K562 (cell line): Measurements from ENCODE around the gene GRIA4. TPM values are rescaled to one million over a fixed set of nuclear protein-coding genes. Genes with fewer than 3 reads are reported as not detected.

ENCODE experiments used
- ATAC-seq: fragments of 200-7000 bp; cut with Tn5 transposase; 3 replicates; pipeline ENCODE4 v1.9.1; 2020; ENCODE audit warnings: moderate library complexity
- BruUV-seq: library from RNA; stranded (reverse); fragments of 400-500 nt; replicated peaks from 2 replicates; lab custom pipeline; 2021; lab: Mats Ljungman, UMichigan
- CTCF ChIA-PET: fragments of 300-600 bp; formaldehyde crosslinking; extraction: SDS; loops from one replicate; lab custom pipeline; 2021; ENCODE audit warnings: low intra/inter-chr PET ratio; lab: Yijun Ruan, JAX
- POLR2A ChIA-PET: fragments of 300-600, 350-650 bp; sonication (Branson Sonifier 250); formaldehyde crosslinking; extraction: SDS; loops from one replicate; lab custom pipeline; 2021; ENCODE audit warnings: antibody characterized with exemption, inconsistent platforms; lab: Yijun Ruan, JAX
- DNase-seq, 4 experiments: peaks; one replicate each; pipeline versions ENCODE4 v3.0.0 to v3.0.0-alpha.2; 2011 to 2018; ENCODE audit warnings: low spot score in 3 of 4, mixed read lengths in 3 of 4; ENCODE audit errors: extremely low read depth in 1 of 4
- FAIRE-seq: peaks from 2 replicates; lab custom pipeline; 2011; peaks lifted over from hg19 to GRCh38; lab: Jason Lieb, UNC
- H2AFZ ChIP-seq: 2 replicates; pipeline ENCODE4 v1.6.0; 2011; ENCODE audit warnings: low read depth, low read length, control low read depth, inconsistent platforms
- H3K27ac ChIP-seq: fragments of 200-600 bp; 3 replicates; pipeline ENCODE4 v1.8.0; 2011; ENCODE audit warnings: low read depth, mild to moderate bottlenecking, control low read depth, inconsistent platforms, low read length, moderate library complexity, mixed read lengths; ENCODE audit errors: extremely low read depth
- H3K27me3 ChIP-seq, 2 experiments: fragments of 300-600 bp in 1 of 2; 2 replicates in 1 of 2; 3 replicates in 1 of 2; pipeline versions ENCODE4 v1.6.0 to v1.8.0; 2011; ENCODE audit warnings: inconsistent platforms in 2 of 2, low read length in 2 of 2, mild to moderate bottlenecking in 1 of 2, mixed read lengths in 1 of 2, moderate library complexity in 1 of 2; ENCODE audit not compliant: control insufficient read depth in 2 of 2, insufficient read depth in 2 of 2
- H3K36me3 ChIP-seq: fragments of 300-600 bp; 3 replicates; pipeline ENCODE4 v1.8.0; 2011; ENCODE audit warnings: mild to moderate bottlenecking, low read length, inconsistent platforms; ENCODE audit not compliant: control insufficient read depth, insufficient read depth
- H3K4me1 ChIP-seq, 2 experiments: fragments of 200-600 bp in 1 of 2; replicated peaks in 1 of 2; 2 replicates in 1 of 2; 3 replicates in 1 of 2; pipeline versions ENCODE4 v1.5.1 to v1.8.0; 2011; ENCODE audit warnings: inconsistent platforms in 2 of 2, low read length in 2 of 2, mild to moderate bottlenecking in 1 of 2, mixed read lengths in 1 of 2, moderate library complexity in 1 of 2; ENCODE audit not compliant: control insufficient read depth in 2 of 2, insufficient read depth in 2 of 2
- H3K4me2 ChIP-seq: 2 replicates; pipeline ENCODE4 v1.6.1; 2011; ENCODE audit warnings: low read length, control low read depth, inconsistent platforms, mixed read lengths; ENCODE audit not compliant: insufficient read depth
- H3K4me3 ChIP-seq: fragments of 200-600 bp; sonication (generic), shearing (Covaris generic); 2 replicates; pipeline ENCODE4 v1.5.1; 2016; ENCODE audit warnings: control low read depth, inconsistent platforms
- H3K79me2 ChIP-seq: fragments of 200-600 bp; 3 replicates; pipeline ENCODE4 v1.8.0; 2011; ENCODE audit warnings: low read length, inconsistent platforms; ENCODE audit not compliant: control insufficient read depth, insufficient read depth
- H3K9ac ChIP-seq, 2 experiments: 2 replicates each; pipeline versions ENCODE4 v1.6.0 to v1.6.1; 2011; ENCODE audit warnings: low read depth in 2 of 2, low read length in 2 of 2, control low read depth in 1 of 2, inconsistent platforms in 1 of 2, mild to moderate bottlenecking in 1 of 2, mixed read lengths in 1 of 2; ENCODE audit not compliant: insufficient read depth in 1 of 2
- H3K9me1 ChIP-seq: one replicate; pipeline ENCODE4 v1.6.0; 2011; ENCODE audit warnings: inconsistent platforms, mild to moderate bottlenecking, low read length, moderate library complexity; ENCODE audit not compliant: control insufficient read depth, insufficient read depth
- H3K9me3 ChIP-seq: replicated peaks from 2 replicates; pipeline ENCODE4 v1.5.1; 2011; ENCODE audit warnings: low read depth, low read length, inconsistent platforms; ENCODE audit not compliant: control insufficient read depth, insufficient read depth
- H4K20me1 ChIP-seq: replicated peaks from 2 replicates; pipeline ENCODE4 v1.6.1; 2011; ENCODE audit warnings: low read length, inconsistent platforms, mixed read lengths; ENCODE audit not compliant: control insufficient read depth, insufficient read depth
- ADNP ChIP-seq: fragments of 200-800 bp; sonication (Bioruptor generic); IDR thresholded peaks from 2 replicates; pipeline ENCODE4 v1.6.1; 2016; ENCODE audit warnings: missing genetic modification characterization, missing compliant biosample characterization
- BRD9 ChIP-seq: fragments of 450-650 bp; IDR thresholded peaks from 2 replicates; pipeline ENCODE4 v1.6.1; 2018; ENCODE audit warnings: low read depth; ENCODE audit not compliant: partially characterized antibody
- CTBP1 ChIP-seq: fragments of 450-650 bp; IDR thresholded peaks from 2 replicates; pipeline ENCODE4 v1.6.1; 2016; ENCODE audit warnings: borderline replicate concordance
- FOXJ3 ChIP-seq: sonication (generic); formaldehyde crosslinking; IDR thresholded peaks from 2 replicates; pipeline ENCODE4 v1.4.0; 2020; ENCODE audit warnings: mild to moderate bottlenecking, missing genetic modification reagents
- FOXO4 ChIP-seq: fragments of 450-650 bp; formaldehyde crosslinking; IDR thresholded peaks from 2 replicates; pipeline ENCODE4 v1.4.0; 2020; ENCODE audit warnings: mild to moderate bottlenecking, moderate library complexity
- HNRNPUL1 ChIP-seq: fragments of 200-400 bp; formaldehyde crosslinking; IDR thresholded peaks from 2 replicates; pipeline ENCODE4 v1.6.1; 2017; ENCODE audit warnings: low read length
- KLF6 ChIP-seq: fragments of 250-450 bp; sonication (Bioruptor Pico); IDR thresholded peaks from 2 replicates; pipeline ENCODE4 v1.4.0; 2020; ENCODE audit warnings: mild to moderate bottlenecking, moderate library complexity, borderline replicate concordance
- NR2C1 ChIP-seq, 2 experiments: fragments of 450-650 bp; IDR thresholded peaks; 2 replicates each; pipeline ENCODE4 v1.6.1; 2017; ENCODE audit warnings: mild to moderate bottlenecking in 2 of 2, antibody characterized with exemption in 1 of 2, inconsistent platforms in 1 of 2, missing compliant biosample characterization in 1 of 2, missing genetic modification characterization in 1 of 2
- RBM22 ChIP-seq: fragments of 200-400 bp; formaldehyde crosslinking; IDR thresholded peaks from 2 replicates; pipeline ENCODE4 v1.6.1; 2018; ENCODE audit warnings: low read length, low read depth; ENCODE audit not compliant: poor library complexity, severe bottlenecking
- RBM34 ChIP-seq: fragments of 200-400 bp; formaldehyde crosslinking; IDR thresholded peaks from 2 replicates; pipeline ENCODE4 v1.6.1; 2018; ENCODE audit warnings: low read length, borderline replicate concordance; ENCODE audit not compliant: insufficient read depth
- RREB1 ChIP-seq: fragments of 250-450 bp; sonication (Bioruptor Pico); IDR thresholded peaks from 2 replicates; pipeline ENCODE4 v1.4.0; 2020
- TAF15 ChIP-seq: fragments of 200-400 bp; formaldehyde crosslinking; IDR thresholded peaks from 2 replicates; pipeline ENCODE4 v1.6.1; 2017; ENCODE audit warnings: mild to moderate bottlenecking, low read depth, low read length, moderate library complexity
- ZKSCAN3 ChIP-seq: fragments of 250-450 bp; sonication (Bioruptor Pico); IDR thresholded peaks from 2 replicates; pipeline ENCODE4 v1.4.0; 2020
- ZNF217 ChIP-seq: sonication (generic); formaldehyde crosslinking; IDR thresholded peaks from 2 replicates; pipeline ENCODE4 v1.8.0; 2022; ENCODE audit warnings: mild to moderate bottlenecking, missing genetic modification reagents
- ZNF57 ChIP-seq: fragments of 450-650 bp; formaldehyde crosslinking; IDR thresholded peaks from 2 replicates; pipeline ENCODE4 v1.4.0; 2020; ENCODE audit warnings: mild to moderate bottlenecking, moderate library complexity
- WGBS: fragments of 100-300 bp; shearing (Covaris generic); methylation state at CpG from one replicate; pipeline ENCODE4 v1.1.6; 2016; ENCODE audit warnings: low coverage, mixed read lengths; ENCODE audit not compliant: insufficient coverage; ENCODE audit errors: missing lambda C conversion rate; 5-methylcytosine and 5-hydroxymethylcytosine counted together
- in situ Hi-C: fragments of 300-500 bp; cut with MboI; formaldehyde crosslinking; loops from 4 replicates; pipeline ENCODE4 v1.15.0; 2018; ENCODE audit warnings: inconsistent platforms, mixed read lengths
- intact Hi-C: fragments of 100-400 bp; cut with micrococcal nuclease; formaldehyde crosslinking; loops from 2 replicates; pipeline ENCODE4 v1.14.2; 2022
- polyA plus RNA-seq, 8 experiments: library from polyadenylated mRNA; depleted of rRNA in 4 of 8; stranded (reverse) in 5 of 8; unstranded in 3 of 8; fragments of >200 nt; fragmentation: Nextera tagmentation in 2 of 8; fragmentation: Illumina TruSeq in 1 of 8; extraction: Ambion mirVana in 2 of 8; extraction: Trizol in 1 of 8; gene quantifications; 2 replicates each; pipeline versions ENCODE4 v1.2.1 to v1.2.3, GENCODE V29; 2011 to 2014; ENCODE audit warnings: inconsistent platforms in 1 of 8, missing spikeins in 1 of 8
- total RNA-seq, 7 experiments: library from RNA; depleted of rRNA in 6 of 7; stranded (reverse); fragments of >200 nt in 6 of 7; fragmentation: Illumina TruSeq in 2 of 7; extraction: Trizol in 2 of 7; gene quantifications; 2 replicates each; pipeline versions ENCODE4 v1.2.1 to v1.2.3, GENCODE V29; 2011 to 2021; ENCODE audit warnings: low replicate concordance in 1 of 7

The GRIA4 gene
- total and polyA plus RNA-seq, 9 of the 15 experiments (the other 6 are each of a cell fraction or from before 2014, with no cell fraction given), result not detected

- WGBS, result 2% methylated on average over 4 of the region's 4 CpGs
- DNase-seq, result no peak
These were observed 27.4 kb upstream of the GRIA4 start for GRCh38 chr11:105582497-105582896.

More at GRCh38 chr11:105582497-105582896, 27.4 kb upstream of the GRIA4 start:
- Histone ChIP-seq H2AFZ (no peak overlapping the region), H3K4me1 (no peaks in the 10 kb centered on the region), H3K27me3 (no peaks in the 10 kb centered on the region), H3K79me2 (no peaks in the 10 kb centered on the region), H3K36me3 (no peaks in the 10 kb centered on the region), H3K27ac (no peak overlapping the region), H3K9me3 (no peaks in the 10 kb centered on the region), H3K4me2 (no peak overlapping the region), H3K9ac (no peak overlapping the region), H3K9me1 (no peaks in the 10 kb centered on the region), H4K20me1 (no peaks in the 10 kb centered on the region), H3K4me3 (no peak overlapping the region)
- in situ Hi-C loops, result no loop called here
- no peak for ATAC-seq
- no peak for FAIRE-seq
- no peak for TF ChIP-seq RBM34
- no peak for TF ChIP-seq KLF6
- no peak for TF ChIP-seq ZNF57 (CRISPR knock-in tag)
- no peak for TF ChIP-seq ZKSCAN3
- TF ChIP-seq FOXO4 (CRISPR knock-in tag), result no peak
- no peak for TF ChIP-seq ZNF217 (CRISPR knock-in tag)
- no peak for TF ChIP-seq HNRNPUL1
- no peak for TF ChIP-seq NR2C1 (IDR thresholded peaks at IDR 0.05)
- TF ChIP-seq NR2C1 (tag; IDR thresholded peaks at IDR 0.05), result no peak
- no peak for TF ChIP-seq TAF15
- TF ChIP-seq RREB1 (CRISPR knock-in tag), result no peak
- no peak for TF ChIP-seq FOXJ3
- no peak for TF ChIP-seq RBM22
- no peak for TF ChIP-seq ADNP (tag)
- no peak for TF ChIP-seq CTBP1
- no peak for TF ChIP-seq BRD9
- intact Hi-C loops, result no loop called here
- CTCF ChIA-PET, result no interaction called here
- POLR2A ChIA-PET, result no interaction called here
- no TSS peak for BruUV-seq
